GM12878 (cell line): ENCODE measurements around the gene RMND1. TPM values are rescaled to one million over a fixed set of nuclear protein-coding genes. Genes with fewer than 3 reads are reported as not detected.

Experiments used
- ATAC-seq: fragments of 200-7000 bp; cut with Tn5 transposase; 3 replicates; pipeline ENCODE4 v1.9.1; 2020; ENCODE audit warnings: mild to moderate bottlenecking, moderate library complexity
- BruUV-seq: library from RNA; stranded (reverse); fragments of 400-500 nt; replicated peaks from 2 replicates; lab custom pipeline; 2021; lab: Mats Ljungman, UMichigan
- CTCF ChIA-PET: fragments of 300-600 bp; sonication (Branson Sonifier 250); formaldehyde crosslinking; extraction: SDS; loops from one replicate; lab custom pipeline; 2021; ENCODE audit warnings: inconsistent platforms; lab: Yijun Ruan, JAX
- POLR2A ChIA-PET: fragments of 350-600 bp; formaldehyde crosslinking; extraction: SDS; loops from one replicate; lab custom pipeline; 2021; ENCODE audit warnings: inconsistent platforms; lab: Charles Lee
- RAD21 ChIA-PET: fragments of 300-600 bp; sonication (Branson Sonifier 250); formaldehyde crosslinking; loops from one replicate; lab custom pipeline; 2023; ENCODE audit warnings: antibody characterized with exemption; ENCODE audit not compliant: unreplicated experiment; lab: Charles Lee
- SMC1A ChIA-PET: fragments of 300-600 bp; sonication (Branson Sonifier 250); formaldehyde crosslinking; loops from one replicate; lab custom pipeline; 2023; ENCODE audit not compliant: unreplicated experiment, uncharacterized antibody; lab: Charles Lee
- DNase-seq: peaks from one replicate; pipeline ENCODE4 v3.0.0-alpha.2; 2011; ENCODE audit warnings: low read depth, low spot score
- FAIRE-seq: peaks from 3 replicates; lab custom pipeline; 2011; peaks lifted over from hg19 to GRCh38; lab: Jason Lieb, UNC
- H2AFZ ChIP-seq: 2 replicates; pipeline ENCODE4 v1.6.0; 2011; ENCODE audit warnings: low read depth, low read length, control low read depth; ENCODE audit not compliant: control insufficient read depth
- H3K27ac ChIP-seq: 2 replicates; pipeline ENCODE4 v1.5.1; 2011; ENCODE audit warnings: control low read depth; ENCODE audit not compliant: control insufficient read depth, insufficient read depth
- H3K27me3 ChIP-seq, 2 experiments: replicated peaks in 1 of 2; 2 replicates each; pipeline versions ENCODE4 v1.6.0 to v1.6.1; 2011; ENCODE audit warnings: low read length in 1 of 2; ENCODE audit not compliant: control insufficient read depth in 2 of 2, insufficient read depth in 2 of 2
- H3K36me3 ChIP-seq, 2 experiments: 2 replicates each; pipeline ENCODE4 v1.5.1; 2011; ENCODE audit warnings: low read length in 1 of 2; ENCODE audit not compliant: control insufficient read depth in 2 of 2, insufficient read depth in 2 of 2
- H3K4me1 ChIP-seq: 2 replicates; pipeline ENCODE4 v1.6.1; 2011; ENCODE audit warnings: mild to moderate bottlenecking, low read length, moderate library complexity, mixed read lengths; ENCODE audit not compliant: control insufficient read depth, insufficient read depth
- H3K4me2 ChIP-seq: 2 replicates; pipeline ENCODE4 v1.6.0; 2011; ENCODE audit warnings: control low read depth; ENCODE audit not compliant: control insufficient read depth, insufficient read depth
- H3K4me3 ChIP-seq: fragments of 200-600 bp; sonication (generic); 2 replicates; pipeline ENCODE4 v1.5.1; 2016
- H3K79me2 ChIP-seq: 2 replicates; pipeline ENCODE4 v1.6.0; 2011; ENCODE audit warnings: low read length; ENCODE audit not compliant: control insufficient read depth, insufficient read depth
- H3K9ac ChIP-seq: 2 replicates; pipeline ENCODE4 v1.8.0; 2011; ENCODE audit warnings: low read length, control low read depth, mixed read lengths; ENCODE audit not compliant: control insufficient read depth, insufficient read depth
- H3K9me3 ChIP-seq: replicated peaks from 3 replicates; pipeline ENCODE4 v1.5.1; 2011; ENCODE audit warnings: mild to moderate bottlenecking, low read length; ENCODE audit not compliant: control insufficient read depth, insufficient read depth
- H4K20me1 ChIP-seq: 2 replicates; pipeline ENCODE4 v1.6.0; 2011; ENCODE audit not compliant: control insufficient read depth, insufficient read depth
- IRF3 ChIP-seq: fragments of 450-650 bp; IDR thresholded peaks from 2 replicates; pipeline ENCODE4 v1.6.1; 2014; ENCODE audit warnings: mild to moderate bottlenecking
- JUND ChIP-seq: IDR thresholded peaks from 2 replicates; pipeline ENCODE4 v1.6.1; 2012; ENCODE audit warnings: low read depth, mild to moderate bottlenecking, low read length, improper control_type of control experiment, moderate library complexity
- PAX8 ChIP-seq: fragments of 450-650 bp; IDR thresholded peaks from 2 replicates; pipeline ENCODE4 v1.6.1; 2017; ENCODE audit warnings: mild to moderate bottlenecking, moderate library complexity
- RELA ChIP-seq: fragments of 450-650 bp; IDR thresholded peaks from 2 replicates; pipeline ENCODE4 v1.8.0; 2014; ENCODE audit warnings: borderline replicate concordance; ENCODE audit not compliant: partially characterized antibody
- RFX5 ChIP-seq: IDR thresholded peaks from 2 replicates; pipeline ENCODE4 v1.6.1; 2011; ENCODE audit warnings: low read depth, low read length, improper control_type of control experiment
- SIN3A ChIP-seq: IDR thresholded peaks from 2 replicates; pipeline ENCODE4 v1.6.1; 2012; ENCODE audit warnings: low read depth, low read length, improper control_type of control experiment
- SPI1 ChIP-seq: IDR thresholded peaks from 2 replicates; pipeline ENCODE4 v1.6.1; 2011; ENCODE audit warnings: low read depth, mild to moderate bottlenecking, low read length, moderate library complexity, borderline replicate concordance; ENCODE audit not compliant: insufficient read depth
- WGBS: methylation state at CpG from one replicate; pipeline ENCODE4 v1.1.6; 2016; ENCODE audit warnings: low lambda C conversion rate; ENCODE audit not compliant: insufficient replicate concordance, insufficient coverage; ENCODE audit errors: missing lambda C conversion rate; 5-methylcytosine and 5-hydroxymethylcytosine counted together
- in situ Hi-C: fragments of 300-500 bp; cut with MboI; formaldehyde crosslinking; loops from 9 replicates; pipeline ENCODE4 v1.14.3; 2018; ENCODE audit warnings: mixed read lengths
- intact Hi-C: fragments of 100-400 bp; cut with micrococcal nuclease; formaldehyde crosslinking; loops from one replicate; pipeline ENCODE4 v1.14.2; 2022; ENCODE audit not compliant: unreplicated experiment
- polyA plus RNA-seq, 11 experiments: library from polyadenylated mRNA; depleted of rRNA in 4 of 11; unstranded in 6 of 11; stranded (reverse) in 5 of 11; fragments of >200 nt; fragmentation: Nextera tagmentation in 4 of 11; fragmentation: Illumina TruSeq in 1 of 11; extraction: Ambion mirVana in 4 of 11; extraction: Trizol in 1 of 11; gene quantifications; 1 replicate in 1 of 11; 2 replicates in 10 of 11; pipeline versions ENCODE4 v1.2.1 to v1.2.3, GENCODE V29; 2011 to 2016; ENCODE audit warnings: inconsistent platforms in 2 of 11, missing spikeins in 2 of 11, low read depth in 1 of 11
- total RNA-seq, 4 experiments: library from RNA; depleted of rRNA in 3 of 4; stranded (reverse); fragments of >200 nt in 3 of 4; fragmentation: Illumina TruSeq in 1 of 4; extraction: Trizol in 1 of 4; gene quantifications; 2 replicates each; pipeline versions ENCODE4 v1.2.1 to v1.2.3, GENCODE V29; 2013 to 2021

Gene RMND1
- total and polyA plus RNA-seq, 10 of the 15 experiments (the other 5 are each of a cell fraction or from before 2014, with no cell fraction given), result 15.9 to 34.5 (median 21.4) TPM

GRCh38 chr6:151393410-151393809, 58.5 kb downstream of the RMND1 start:
- ChIA-PET RAD21 (no interaction called here), CTCF (interaction anchor here (1.2 to 5.9 kb wide), 4 partner anchors 9 to 58 kb away, joined by 4 to 63 read pairs (median 6); no protein-coding TSS in a partner anchor), SMC1A (interaction anchor here (0.9 kb wide), 2 partner anchors 58 to 91 kb away, joined by 4 to 6 read pairs; no protein-coding TSS in a partner anchor), POLR2A (interaction anchor here (0.6 to 1.4 kb wide), 2 partner anchors 12 to 58 kb away, joined by 3 to 6 read pairs; partner anchors contain the start of gene RMND1)
- H3K9ac ChIP-seq, result peak overlapping the region; percentile 36
- BruUV-seq, result no TSS peak
- peak overlapping the region; percentile 56; the same call in 1 of the 2 replicates for H3K27ac ChIP-seq
- peak overlapping the region; percentile 82 for H3K4me3 ChIP-seq
- FAIRE-seq, result no peak
- no peak overlapping the region for H2AFZ ChIP-seq
- in situ Hi-C loops, result no loop called here
- peaks cover 86% of the 10 kb centered on the region for H3K79me2 ChIP-seq
- peak overlapping the region; percentile 93 for H3K4me2 ChIP-seq
- H3K36me3 ChIP-seq, result peaks cover 0 to 4% of the 10 kb centered on the region in 2 experiments; a peak in 1 of 4 replicates
- ATAC-seq, result no peak
- no peaks in the 10 kb centered on the region for H3K27me3 ChIP-seq
- intact Hi-C loops, result loop anchor here (5.0 kb wide), 2 partner anchors 309 to 1589 kb away; partner anchors contain the start of gene FBXO5
- H3K9me3 ChIP-seq, result no peaks in the 10 kb centered on the region
- TF ChIP-seq SPI1, result no peak
- TF ChIP-seq RELA, result no peak
- no peak for TF ChIP-seq SIN3A
- TF ChIP-seq PAX8, result no peak
- TF ChIP-seq IRF3, result no peak
- no peak for TF ChIP-seq RFX5
- no peak for TF ChIP-seq JUND
- WGBS, result 0% methylated on average over 4 of the region's 4 CpGs
- peaks cover 18% of the 10 kb centered on the region for H3K4me1 ChIP-seq
- 0 out of 2 replicates have a peak, but pooled peaks cover 6% of the 10 kb centered on the region for H4K20me1 ChIP-seq
- DNase-seq, result no peak
